ENCODE measurements around the gene PRKD2.

- peak; percentile 56 to 80 (median 74) for TF ChIP-seq CTCF (IDR thresholded peaks at IDR 0.05)
- TF ChIP-seq POLR2A (IDR thresholded peaks at IDR 0.05) = no peak
Observed at GRCh38 chr19:46748325-46749109, 31.6 kb upstream of the PRKD2 start.

All from adrenal gland (tissue), 5 donors.